Adipocyte (in vitro differentiated cells): ENCODE data around the gene PLA2G2F.

Experiments used
- DNase-seq: peaks from one replicate; pipeline ENCODE4 v3.0.0-alpha.2; 2015; ENCODE audit warnings: low read depth
- H3K27me3 ChIP-seq: replicated peaks from 2 replicates; pipeline ENCODE4 v1.7.0; 2013; ENCODE audit warnings: mild to moderate bottlenecking, low read length, moderate library complexity; ENCODE audit not compliant: control insufficient read depth, insufficient read depth
- H3K36me3 ChIP-seq: 2 replicates; pipeline ENCODE4 v1.7.0; 2013; ENCODE audit warnings: low read length, mild to moderate bottlenecking, moderate library complexity; ENCODE audit not compliant: control insufficient read depth, insufficient read depth, severe bottlenecking
- H3K4me1 ChIP-seq: 2 replicates; pipeline ENCODE4 v1.7.0; 2013; ENCODE audit warnings: mild to moderate bottlenecking, low read length, moderate library complexity; ENCODE audit not compliant: control insufficient read depth, insufficient read depth
- H3K4me3 ChIP-seq: 2 replicates; pipeline ENCODE4 v1.7.0; 2013; ENCODE audit warnings: mild to moderate bottlenecking, low read length, moderate library complexity
- H3K9ac ChIP-seq: 2 replicates; pipeline ENCODE4 v1.7.0; 2013; ENCODE audit warnings: mild to moderate bottlenecking, low read length, moderate library complexity
- H3K9me3 ChIP-seq: 2 replicates; pipeline ENCODE4 v1.7.0; 2013; ENCODE audit warnings: mild to moderate bottlenecking, low read length, moderate library complexity; ENCODE audit not compliant: control insufficient read depth

PLA2G2F gene

DNA sequence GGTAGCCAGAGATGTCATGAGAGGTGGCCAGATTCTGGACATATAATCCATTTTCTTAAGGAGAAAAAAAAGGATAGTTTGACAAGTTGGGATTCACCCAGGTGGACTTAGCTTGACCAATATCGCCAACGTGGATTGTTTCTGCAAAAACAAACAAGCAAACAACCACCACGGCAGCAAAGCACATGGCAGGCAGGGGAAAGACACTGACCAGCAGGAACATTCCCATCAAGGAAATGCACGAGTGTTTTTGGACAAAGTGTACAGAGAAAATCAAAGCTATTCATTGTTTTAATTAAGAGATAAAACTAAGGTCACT, 56.3 kb downstream of the PLA2G2F start:
- no peaks in the 10 kb centered on the region for H3K36me3 ChIP-seq
- H3K4me3 ChIP-seq = no peak overlapping the region
- H3K27me3 ChIP-seq = peaks cover 19% of the 10 kb centered on the region
- H3K9ac ChIP-seq = no peak overlapping the region
- no peak for DNase-seq
- H3K9me3 ChIP-seq = no peaks in the 10 kb centered on the region
- peaks cover 19% of the 10 kb centered on the region for H3K4me1 ChIP-seq

DNA sequence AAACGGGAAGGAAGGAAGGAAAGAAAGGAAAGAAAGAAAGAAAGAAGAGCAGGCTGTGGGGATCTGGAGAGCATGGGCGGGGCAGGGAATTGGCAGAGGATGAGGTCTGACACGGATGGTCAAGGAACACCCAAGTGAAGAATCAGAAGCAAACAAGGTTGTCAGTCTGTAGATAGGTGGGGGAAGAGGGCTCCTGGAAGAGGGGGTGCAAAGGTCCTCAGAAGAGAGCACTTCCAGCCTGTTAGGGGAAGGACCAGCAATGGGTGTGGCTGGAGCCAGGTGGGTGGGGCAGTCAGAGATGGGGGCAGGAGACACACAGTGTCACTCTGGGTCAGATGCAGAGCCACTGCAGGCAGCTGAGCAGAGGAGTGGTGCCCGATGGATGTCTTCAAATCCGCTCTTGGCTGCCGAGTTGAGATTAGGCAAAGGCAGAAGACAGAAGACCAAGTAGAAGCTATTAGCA, 58.2 kb downstream of the PLA2G2F start:
- no peak for DNase-seq
- Histone ChIP-seq H3K9ac (no peak overlapping the region), H3K4me3 (no peak overlapping the region), H3K4me1 (peaks cover 15% of the 10 kb centered on the region), H3K9me3 (no peaks in the 10 kb centered on the region), H3K27me3 (peaks cover 29% of the 10 kb centered on the region), H3K36me3 (no peaks in the 10 kb centered on the region)

DNA sequence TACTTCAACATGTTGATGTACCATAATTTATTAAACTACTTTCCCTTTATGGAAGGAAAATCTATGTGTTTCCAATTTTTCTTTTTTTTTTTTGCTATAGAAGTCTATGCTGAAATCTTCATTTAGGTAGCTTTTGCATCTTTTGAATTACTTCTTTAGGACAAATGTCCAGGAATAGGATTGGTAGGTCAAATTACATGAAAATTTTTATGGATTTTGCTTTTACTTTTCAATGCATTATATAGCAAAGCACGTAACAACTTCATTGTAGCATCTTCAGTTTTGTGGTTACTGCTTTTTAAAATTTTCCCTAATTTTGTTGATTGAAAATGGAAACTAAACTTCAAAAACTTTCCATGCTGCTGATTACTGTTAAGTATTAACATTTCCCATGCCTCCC, 59.2 kb downstream of the PLA2G2F start:
- Histone ChIP-seq H3K36me3 (no peaks in the 10 kb centered on the region), H3K4me3 (no peak overlapping the region), H3K9me3 (no peaks in the 10 kb centered on the region), H3K4me1 (peaks cover 8% of the 10 kb centered on the region), H3K9ac (no peak overlapping the region), H3K27me3 (peaks cover 38% of the 10 kb centered on the region)
- no peak for DNase-seq

DNA sequence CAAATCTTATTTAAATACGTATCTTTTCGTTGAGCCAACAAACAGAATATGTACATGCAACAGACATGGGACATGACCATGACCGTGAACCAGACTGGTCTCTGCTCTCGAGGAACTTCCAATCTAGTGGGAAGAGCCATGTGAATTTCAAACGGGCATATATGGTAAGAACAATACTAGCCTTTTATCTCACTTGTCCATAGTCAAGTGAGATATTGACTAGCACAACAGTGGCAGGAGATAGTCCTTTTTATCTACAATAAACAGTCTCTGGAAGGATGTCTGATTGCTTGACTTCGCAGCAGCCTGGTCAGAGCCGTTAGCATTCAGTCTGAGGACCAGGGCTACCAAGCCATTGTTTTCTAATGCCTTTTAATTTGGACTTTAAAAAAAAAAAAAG, 59.8 kb downstream of the PLA2G2F start:
- no peak for DNase-seq
- H3K27me3 ChIP-seq = peaks cover 44% of the 10 kb centered on the region
- no peak overlapping the region for H3K9ac ChIP-seq
- H3K9me3 ChIP-seq = no peaks in the 10 kb centered on the region
- H3K4me3 ChIP-seq = no peak overlapping the region
- H3K4me1 ChIP-seq = peaks cover 8% of the 10 kb centered on the region
- no peaks in the 10 kb centered on the region for H3K36me3 ChIP-seq

GRCh38 chr1:20199403-20199802, 60.3 kb downstream of the PLA2G2F start:
- DNase-seq = no peak
- no peaks in the 10 kb centered on the region for H3K9me3 ChIP-seq
- H3K4me1 ChIP-seq = peaks cover 8% of the 10 kb centered on the region
- peaks cover 46% of the 10 kb centered on the region for H3K27me3 ChIP-seq
- no peak overlapping the region for H3K4me3 ChIP-seq
- no peaks in the 10 kb centered on the region for H3K36me3 ChIP-seq
- no peak overlapping the region for H3K9ac ChIP-seq

DNA sequence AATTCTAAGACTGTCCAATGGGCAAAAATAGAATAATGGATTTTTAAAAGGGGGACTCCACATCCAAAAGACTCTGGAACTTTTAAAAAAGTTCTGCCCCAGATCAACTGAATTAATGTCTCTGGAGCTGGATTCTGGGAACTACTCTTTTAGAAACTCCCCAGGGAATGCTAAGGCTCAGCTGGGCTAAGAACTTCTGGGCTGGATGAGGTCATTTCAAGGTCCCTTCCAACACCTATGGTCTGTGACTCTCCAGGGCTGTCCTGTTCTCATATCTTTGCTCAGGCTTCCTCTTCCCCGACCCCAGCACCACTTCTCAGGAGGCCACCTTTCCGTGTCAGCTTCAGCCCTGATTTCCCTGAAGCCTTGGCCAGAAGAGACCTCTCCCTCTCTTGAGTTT, 60.7 kb downstream of the PLA2G2F start:
- no peak overlapping the region for H3K4me3 ChIP-seq
- no peak for DNase-seq
- H3K4me1 ChIP-seq = peaks cover 3% of the 10 kb centered on the region
- no peaks in the 10 kb centered on the region for H3K9me3 ChIP-seq
- peaks cover 46% of the 10 kb centered on the region for H3K27me3 ChIP-seq
- H3K36me3 ChIP-seq = no peaks in the 10 kb centered on the region
- H3K9ac ChIP-seq = no peak overlapping the region
